HG02571 (cell line): Measurements from ENCODE around the gene NOTUM.
"Not testable (repeated sequence)": the region's sequence is repeated elsewhere in the genome, so short reads cannot be mapped to it uniquely, and the experiment has no call there.

Experiments used
- ATAC-seq: cut with Tn5 transposase; IDR thresholded peaks from one replicate; pipeline ENCODE4 v1.9.1; 2021; ENCODE audit warnings: mild to moderate bottlenecking, moderate library complexity; ENCODE audit not compliant: unreplicated experiment

The NOTUM gene

DNA sequence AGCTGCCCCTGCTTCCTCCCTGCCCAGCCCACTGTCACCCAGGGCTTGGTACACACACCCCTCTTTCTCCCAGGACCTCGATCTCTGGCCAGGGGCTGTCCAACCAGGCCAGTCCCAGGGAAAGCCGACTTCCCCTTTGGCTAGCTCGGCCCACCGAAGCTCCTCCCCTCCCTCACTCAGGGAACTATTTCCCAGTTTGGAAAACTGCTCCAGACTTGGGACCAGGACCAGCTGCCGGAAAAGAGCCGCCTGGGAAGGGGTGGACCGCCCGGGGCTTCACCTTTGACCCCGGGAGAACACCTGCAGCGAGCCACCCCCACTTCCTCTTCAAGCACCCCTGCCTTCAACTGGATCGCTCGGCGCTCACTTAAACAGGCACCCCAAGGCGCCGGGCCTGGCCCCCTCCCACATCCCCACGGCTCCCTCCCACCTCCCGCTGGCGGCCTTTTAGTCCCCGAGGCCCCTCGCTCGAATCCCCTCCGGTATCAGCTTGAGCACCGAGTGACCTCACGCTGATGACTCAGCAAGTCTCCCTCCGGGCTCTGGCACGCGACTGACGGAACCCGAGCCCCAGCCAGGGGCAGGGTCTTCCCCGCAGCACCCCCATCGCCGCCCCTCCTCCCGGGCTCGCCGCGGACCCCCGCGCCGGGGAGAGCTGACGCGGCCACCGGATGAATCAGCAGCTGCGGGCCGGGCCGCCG is 34.4 kb downstream of the NOTUM start:
- ATAC-seq, result peak; percentile 18

DNA sequence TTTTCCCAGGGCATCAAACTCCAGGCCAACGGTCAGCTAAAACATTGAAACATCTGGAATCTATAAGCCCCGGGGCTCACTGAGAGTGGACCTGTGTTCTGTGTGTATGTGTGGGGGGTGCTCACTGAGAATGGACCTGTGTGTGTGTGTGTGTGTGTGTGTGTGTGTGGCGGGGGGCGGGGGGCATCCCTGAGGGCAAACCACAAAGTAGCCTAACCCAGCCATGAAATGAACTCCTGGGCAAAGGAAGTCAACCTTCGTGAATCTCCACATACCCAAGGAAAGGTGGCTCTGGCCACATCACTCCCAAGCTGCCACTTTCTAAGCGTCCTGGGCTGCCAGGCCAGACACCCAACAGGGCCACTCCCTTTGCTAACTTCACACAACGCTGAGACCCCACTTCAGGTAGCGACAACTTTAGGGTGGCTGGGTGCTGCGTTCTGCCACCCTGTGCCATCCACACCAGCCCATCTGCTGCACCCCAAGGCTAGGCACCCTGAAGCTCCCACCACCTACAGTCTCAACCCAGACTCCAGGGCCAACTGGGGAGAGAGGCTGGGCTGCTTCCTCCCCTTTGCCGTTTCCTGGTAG is 35.0 kb downstream of the NOTUM start:
- ATAC-seq, result no peak

DNA sequence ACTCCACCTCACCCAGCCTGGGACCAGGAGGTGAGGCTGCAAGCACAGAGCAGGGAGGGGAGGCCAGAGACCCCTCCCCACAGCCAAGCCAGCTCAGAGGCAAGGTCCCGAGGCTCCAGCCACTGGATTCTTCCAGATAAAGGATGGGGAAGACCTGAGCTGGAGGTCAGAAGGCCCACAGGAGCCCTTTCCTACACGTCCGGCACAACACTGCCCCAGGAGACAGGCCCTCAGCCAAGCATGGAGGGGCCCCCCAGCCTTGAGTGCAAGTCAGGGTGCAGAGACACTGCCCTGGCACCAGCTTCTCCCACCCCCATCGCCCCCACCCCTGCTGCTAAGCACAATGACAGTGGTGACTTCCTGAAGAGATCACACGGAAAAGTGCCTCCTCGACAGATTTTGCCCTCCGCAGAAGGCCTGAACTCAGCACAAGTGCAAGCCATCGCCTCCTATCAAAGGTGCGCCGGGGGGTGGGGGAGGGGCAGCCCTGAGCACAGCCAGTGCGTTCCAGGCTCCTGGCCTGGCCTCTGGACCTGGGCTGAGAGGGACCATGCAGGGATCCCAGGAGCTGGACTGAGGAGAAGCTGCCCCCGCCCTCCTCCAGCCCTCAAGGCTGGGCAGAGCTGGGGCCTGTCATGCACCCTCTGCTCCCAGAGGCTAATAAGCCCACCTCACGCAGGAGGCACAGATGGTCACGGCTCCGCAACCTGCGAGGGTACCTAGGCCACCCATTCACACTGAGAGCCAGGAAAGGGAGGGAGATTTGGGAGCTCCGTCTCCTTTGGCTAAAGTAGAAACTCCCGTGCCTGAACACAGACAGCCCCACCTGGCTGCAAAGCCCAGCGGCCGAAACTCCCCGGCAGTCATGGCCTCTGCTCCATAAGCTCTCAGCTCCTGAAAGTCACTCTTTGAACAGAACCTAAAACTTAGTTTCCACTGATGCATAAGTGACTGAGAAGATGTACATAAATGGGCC is 36.1 kb downstream of the NOTUM start:
- ATAC-seq, result no peak

DNA sequence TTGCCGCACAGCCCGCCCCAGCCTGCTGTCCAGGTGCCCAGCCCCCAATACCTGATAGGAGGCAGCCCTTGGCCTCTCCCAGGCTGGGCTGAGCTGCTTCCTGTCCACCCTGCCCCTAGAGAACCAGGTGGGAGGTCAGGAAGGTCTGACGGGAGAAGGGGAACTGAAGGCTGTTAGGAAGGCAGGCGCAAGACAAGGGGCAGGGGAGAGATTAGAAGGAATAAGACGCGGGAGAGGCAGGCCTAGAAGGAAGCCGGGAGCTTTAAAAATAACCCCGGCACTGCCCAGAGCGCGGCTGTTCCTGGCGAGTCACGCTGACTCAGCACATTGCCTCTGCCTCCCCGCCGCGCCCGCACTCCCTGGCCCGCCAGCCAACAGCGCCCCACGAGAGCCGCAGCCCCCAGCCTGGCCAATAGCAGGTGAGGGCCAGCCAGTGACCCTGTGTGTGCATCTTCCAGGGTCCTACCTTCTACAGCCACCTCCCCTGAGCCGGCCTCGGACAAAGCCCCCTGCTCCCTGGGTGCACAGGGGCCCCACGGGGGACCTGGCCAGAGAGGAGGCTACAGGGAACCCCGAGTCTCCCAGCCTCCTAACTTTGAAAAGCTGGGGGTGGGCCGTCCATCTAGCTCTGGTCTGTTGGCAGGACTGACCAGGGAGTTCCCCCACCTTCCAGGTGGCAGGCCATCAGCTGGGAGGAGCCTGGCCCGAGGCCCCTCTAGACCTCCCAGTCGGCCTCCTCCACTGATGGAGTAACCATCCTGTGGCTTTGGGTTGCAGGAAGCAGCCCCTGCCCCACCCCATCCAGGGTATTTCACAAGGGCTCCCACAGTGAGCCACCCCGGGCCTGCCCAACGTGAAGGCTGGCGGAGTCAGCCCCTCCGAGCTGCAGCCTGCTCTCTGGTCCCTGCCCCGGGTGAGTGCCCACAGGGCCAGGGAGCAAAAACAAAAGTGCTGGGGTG is 37.4 kb downstream of the NOTUM start:
- no peak for ATAC-seq

DNA sequence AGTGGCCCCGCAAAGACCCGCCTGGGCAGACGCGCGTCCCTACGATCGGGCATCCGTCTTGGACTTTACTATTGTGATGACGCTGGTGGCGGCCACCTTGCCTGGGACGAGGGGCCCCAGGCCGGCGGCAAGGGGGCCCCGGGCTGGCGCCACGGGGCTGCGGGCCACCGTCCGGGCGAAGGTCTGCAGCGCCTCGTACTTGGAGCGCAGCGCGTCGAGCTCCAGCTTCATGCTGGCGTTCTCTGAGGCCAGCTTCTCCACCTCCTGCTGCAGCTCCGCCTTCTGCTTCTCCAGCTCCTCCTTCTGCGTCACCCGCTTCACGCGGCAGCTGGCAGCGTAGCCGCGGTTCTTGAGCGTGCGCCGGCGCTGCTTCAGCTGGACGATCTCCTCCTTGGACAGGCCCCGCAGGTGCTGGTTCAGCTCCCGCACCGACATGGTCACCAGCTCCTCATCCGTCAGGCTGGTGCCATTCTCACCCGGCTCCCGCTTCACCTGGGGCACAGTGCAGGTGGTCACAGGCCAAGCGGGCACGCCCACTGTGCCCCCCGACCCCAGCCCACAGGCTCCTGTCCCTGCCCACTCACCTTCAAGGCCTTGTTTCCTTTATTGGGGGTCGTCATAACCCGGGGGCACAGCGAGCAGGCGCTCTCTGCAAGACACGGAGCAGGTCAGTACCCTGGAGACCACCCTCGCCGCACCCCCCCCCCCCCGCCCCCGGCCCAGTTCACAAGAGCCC is 38.3 kb downstream of the NOTUM start:
- no peak for ATAC-seq

DNA sequence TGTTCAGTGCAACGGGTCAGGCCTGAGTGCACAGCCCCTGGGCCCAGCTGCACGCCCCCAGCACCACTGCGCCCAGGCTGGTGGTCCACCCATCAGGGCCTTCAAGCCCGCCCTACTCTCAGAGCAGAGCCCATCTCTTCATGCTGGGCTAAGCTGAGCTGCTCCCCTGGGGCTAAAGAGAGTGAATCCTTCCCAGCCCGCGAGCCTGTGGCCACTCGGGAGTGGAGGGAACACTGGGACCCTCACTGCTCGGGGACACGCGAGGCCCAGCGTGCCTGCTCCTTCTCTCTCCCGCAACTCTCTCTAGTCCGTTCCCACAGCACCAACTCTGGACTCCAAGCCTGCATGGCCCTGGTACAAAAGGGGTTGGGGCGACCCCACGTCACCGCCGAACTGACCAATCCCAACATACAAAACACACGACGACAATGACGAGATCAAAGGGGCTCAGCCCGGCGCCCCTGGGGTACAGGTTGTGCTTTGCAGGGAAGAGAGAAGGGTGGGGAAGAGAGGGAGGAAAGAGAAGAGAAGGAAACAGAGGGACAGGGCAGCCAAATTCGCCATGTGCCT is 38.9 kb downstream of the NOTUM start:
- no peak for ATAC-seq

DNA sequence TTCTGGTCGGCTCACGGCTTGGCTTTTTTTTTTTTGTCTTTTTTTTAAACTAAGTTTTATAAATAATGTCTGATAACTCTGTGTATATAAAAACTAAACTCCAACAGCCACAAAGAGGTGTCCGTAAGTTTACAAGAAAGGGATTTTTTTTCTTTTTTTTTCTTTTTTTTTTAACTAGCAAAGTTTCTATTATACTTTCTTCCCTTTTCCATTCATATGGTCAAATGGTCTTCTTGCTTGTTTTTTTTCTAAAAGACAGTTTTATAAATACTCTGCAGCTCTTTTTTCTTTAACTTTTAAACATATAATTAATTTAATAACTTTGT is 39.5 kb downstream of the NOTUM start:
- ATAC-seq, result no peak

DNA sequence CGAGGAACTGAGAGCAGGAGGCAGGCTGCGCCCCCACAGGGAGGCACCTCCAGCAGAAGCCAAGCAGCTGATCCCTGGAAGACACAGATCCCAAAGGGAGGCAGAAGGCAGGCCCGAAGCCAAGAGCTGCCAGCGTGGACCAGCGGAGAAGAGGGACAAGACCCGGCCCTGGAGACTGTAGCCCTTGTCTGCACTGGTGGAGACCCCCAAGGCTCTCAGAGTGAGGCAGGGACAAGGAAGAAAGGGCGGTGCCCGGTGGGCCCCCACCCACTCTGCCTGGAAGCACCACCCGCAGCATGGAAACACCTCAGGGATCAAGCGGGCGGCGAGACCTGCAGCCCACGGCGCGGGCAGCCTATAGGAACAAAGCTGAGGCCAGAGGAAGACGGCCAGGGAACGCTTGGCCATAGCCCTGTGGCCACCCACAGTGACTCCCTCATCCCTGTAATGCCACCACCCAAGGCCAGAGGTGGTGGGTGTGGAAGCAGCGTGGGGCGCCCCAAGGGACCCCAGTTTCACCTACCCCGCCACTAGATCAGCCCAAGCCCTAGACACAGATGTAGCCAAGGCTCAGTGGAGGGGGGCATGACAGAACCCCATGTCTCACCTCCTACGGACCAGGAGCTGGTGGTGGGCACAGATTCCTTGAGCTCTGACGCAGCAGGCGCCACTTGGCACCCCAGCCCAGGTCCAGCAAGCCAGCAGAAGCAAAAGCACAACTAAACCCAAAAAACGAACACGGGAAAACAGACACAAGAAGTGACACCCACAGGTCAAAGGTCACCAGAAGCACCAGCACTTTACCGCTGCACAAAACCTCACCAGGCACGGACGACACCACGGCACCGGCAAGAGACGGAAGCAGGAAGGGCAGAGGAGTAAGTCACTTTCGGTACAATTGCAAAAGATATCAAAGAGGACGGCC is 40.1 kb downstream of the NOTUM start:
- ATAC-seq, result no peak

DNA sequence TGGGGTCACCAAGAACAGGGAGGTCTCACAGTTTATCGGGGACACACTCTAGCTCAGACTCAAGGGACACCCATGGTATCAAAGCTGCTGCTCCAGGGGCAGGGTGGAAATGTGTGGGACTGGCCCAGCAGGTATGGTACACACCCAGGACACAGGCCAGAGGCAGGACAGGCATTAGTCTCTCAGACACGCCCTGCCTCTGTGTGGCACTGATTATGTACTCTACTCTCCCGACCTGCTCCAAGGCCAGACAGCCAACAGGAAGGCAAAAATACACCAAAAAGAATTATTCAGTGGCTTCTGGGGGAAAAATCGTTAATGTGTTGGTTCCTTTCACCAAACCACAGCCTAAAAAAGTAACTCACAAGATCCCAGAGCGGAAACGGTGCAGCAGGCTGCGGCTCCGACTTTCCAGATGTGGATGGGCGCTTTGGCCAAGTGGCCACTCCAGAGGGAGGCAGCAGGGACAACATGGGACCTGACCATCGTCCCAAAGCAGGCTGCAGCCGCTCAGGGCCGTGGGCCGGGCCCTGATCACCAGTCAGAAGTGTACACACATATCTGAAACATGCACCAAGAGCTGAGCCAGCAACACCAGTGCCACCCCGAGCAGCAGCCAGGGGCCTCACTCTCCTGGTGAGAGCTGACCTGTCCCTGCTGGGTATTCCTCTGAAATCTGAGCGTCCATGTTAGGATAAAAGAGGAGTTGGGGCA is 42.0 kb downstream of the NOTUM start:
- ATAC-seq, result no peak

DNA sequence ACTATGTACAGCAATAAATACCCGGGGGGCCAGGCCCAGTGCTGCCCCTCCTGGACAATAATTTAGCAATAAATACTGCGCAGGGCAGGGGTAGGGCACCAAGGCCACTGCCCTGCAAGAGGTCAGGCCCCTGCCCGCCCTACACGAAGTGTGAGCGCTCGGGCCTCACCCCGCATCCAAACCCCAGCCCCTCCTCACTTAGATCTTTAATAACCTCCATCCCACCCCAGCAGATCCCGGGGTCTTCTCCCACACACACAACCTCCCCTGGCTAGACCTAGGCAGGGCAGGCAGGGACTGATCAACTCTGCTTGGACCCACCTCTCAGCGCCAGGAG is 42.7 kb downstream of the NOTUM start:
- ATAC-seq, result not testable (repeated sequence)

DNA sequence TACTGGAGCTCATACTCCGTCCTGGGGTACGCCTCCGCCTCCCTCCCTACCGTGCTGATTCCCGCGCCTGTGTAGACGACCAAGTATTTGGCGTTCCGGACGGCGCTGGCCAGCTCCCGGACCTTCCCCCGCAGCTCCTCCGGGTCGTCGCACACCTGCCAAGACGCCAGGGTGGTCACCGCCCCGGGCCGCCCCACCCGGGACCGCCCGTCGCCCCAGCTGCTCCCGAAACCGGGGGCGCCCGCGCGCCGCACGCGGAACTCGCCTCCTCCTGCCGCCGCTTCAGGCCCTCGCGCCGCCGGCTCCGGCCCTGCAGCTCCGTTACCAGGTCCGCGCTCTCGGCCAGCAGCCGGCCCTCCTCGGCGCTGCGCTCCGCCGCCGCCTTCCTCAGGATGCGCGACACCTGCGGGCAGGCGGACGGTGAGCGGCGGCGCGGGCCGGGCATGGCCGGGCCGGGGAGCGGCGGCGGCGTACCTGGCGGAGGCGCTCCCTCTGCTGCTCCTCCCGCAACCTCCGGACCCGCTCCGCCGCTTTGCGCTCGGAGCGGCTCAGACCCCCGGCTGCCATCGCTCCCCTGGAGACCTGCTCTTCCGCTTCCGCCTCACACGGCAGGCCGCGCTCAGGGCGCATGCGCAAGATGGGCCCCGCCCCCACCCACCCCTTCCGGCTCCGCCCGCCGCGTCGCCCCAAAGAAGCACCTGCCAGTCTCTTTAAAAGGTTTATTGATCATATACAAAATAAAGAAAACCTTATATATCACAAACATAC is 43.2 kb downstream of the NOTUM start, which contains the start of gene SIRT7:
Gene SIRT7 (minus strand): TSS at position 612 of the 768 bp plus-strand sequence. CDS start 45 bp downstream, at position 567.
- ATAC-seq, result peak; percentile 56

DNA sequence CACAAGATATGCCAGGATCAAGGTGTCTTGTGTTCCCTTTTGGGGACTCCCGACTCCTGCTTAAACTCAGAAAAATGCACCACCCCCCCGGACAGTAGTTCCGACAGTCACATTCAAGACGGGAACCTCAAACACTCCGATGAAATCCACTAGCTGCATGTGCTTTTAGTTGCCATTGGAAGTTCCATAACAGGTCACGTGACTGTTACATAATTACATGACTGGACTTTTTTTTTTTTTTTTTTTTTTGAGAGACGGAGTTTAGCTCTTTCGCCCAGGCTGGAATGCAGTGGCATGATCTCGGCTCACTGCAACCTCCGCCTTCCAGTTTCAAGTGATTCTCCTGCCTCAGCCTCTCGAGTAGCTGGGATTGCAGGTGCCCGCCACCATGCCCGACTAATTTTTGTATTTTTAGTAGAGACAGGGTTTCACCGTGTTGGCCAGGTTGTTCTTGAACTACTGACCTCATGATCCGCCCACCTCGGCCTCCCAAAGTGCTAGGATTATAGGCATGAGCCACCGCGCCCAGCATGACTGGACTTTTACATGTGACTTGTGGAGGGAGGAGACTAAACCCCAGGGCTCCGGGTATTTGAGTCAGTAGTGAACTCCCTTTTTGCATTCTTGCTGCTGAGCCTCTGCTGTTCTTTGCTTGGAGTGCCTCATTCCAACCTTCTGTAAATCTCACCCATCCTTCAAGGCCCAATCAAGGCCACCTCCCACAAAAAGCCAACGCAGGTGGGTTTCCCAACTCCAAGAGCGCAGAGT is 44.6 kb downstream of the NOTUM start:
- no peak for ATAC-seq

DNA sequence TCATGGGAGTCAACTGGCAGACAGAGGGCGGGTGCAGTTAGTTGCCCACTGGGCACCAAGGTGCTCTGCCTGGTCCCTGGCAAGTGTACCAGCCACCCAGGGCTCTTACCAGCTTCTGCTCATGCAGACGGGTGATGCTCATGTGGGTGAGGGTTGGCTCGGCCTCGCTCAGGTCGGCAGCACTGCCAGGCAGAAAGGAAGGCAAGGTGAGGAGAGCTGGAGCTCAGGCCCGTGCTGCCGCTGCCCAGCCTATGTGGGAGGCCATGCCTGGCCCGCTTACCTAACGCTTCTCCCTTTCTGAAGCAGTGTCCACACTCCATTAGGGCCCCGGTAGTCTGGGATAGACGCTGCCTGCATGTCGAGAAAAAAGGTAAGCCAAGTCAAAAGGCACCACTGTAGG is 45.7 kb downstream of the NOTUM start:
- ATAC-seq, result no peak

DNA sequence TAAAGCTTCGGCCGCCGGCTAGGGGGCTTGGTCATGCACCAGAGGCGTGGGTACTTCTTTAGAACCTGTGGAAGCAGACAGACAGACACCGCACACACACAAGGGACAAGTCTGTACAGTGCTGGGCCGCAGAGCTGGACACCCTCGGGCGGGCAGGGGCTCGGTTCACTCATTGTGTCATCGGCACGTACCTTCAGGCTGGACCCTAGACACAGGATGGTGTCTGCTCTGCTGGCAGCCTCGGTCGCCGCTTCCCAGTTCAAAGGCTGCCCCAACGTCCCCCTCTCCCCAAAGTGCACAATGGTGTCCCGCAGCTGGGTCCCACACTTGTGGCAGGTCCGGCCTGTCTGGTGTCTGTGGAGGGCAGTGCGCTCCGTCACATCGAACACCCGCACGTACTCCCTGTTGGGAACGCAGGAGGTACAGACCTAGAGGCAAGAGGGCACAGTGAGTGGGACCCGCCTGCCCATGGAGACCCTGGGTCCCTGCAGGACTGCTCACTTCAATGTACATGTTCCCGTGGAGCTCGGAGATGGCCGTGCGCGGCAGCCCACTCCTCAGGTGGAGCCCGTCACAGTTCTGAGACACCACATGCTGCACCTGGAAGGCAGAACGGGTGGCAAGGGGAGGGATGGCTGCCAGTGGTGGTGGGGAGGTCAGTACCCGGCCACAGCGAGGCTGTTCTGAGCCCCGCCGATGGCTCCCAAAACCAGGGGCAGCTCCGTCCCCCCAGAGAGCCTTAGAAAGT is 46.7 kb downstream of the NOTUM start:
- no peak for ATAC-seq

DNA sequence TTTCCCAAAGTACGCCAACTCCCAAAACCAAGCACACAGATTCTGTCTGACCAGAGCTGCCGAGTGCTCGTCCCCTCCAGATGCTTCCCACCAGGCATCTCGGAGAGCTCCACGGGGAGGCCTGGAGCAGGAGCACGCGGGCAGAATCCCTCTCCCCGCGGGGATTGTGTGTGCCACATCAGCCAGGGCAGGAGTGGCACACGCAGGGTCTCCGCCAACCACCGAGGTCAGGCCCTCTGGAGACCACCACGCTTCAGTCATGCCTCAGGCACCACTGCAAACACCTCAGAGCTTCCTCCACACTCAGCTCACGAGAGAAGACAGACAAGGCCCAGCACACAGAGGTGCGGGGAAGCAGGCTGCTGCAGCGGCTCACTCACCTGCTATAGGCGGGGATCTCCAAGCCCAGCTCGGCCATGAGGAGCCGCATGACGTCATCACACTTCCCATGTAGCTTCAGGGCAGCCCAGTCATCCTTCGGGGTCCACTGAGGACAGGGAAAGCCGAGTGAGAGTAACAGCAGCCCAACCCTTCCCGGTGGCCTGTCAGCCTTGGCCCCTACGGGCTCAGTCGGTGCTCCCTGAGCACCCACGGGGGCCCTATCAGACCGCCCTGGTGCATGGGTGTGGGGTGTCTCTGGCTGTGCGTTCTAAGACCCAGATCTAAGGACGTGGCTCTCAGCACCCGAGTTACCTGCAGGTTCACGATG is 47.4 kb downstream of the NOTUM start:
- no peak for ATAC-seq
